LNCaP clone FGC (cell line): ENCODE results near the gene SMAD6.

ENCODE experiments used
- DNase-seq: peaks from one replicate; pipeline ENCODE4 v3.0.0-alpha.2; 2011; ENCODE audit warnings: low read depth
- H3K4me3 ChIP-seq: 2 replicates; pipeline ENCODE4 v1.5.1; 2011; ENCODE audit warnings: mild to moderate bottlenecking, low read depth, low read length, control low read depth
- CTCF ChIP-seq: IDR thresholded peaks from 2 replicates; pipeline ENCODE4 v1.5.1; 2012; ENCODE audit warnings: mild to moderate bottlenecking; ENCODE audit not compliant: control insufficient read depth, insufficient read depth; ENCODE audit errors: extremely low read depth

SMAD6 gene

GRCh38 chr15:66800584-66801235 lies 98.7 kb downstream of the SMAD6 start:
- H3K4me3 ChIP-seq, result no peak overlapping the region
- no peak for TF ChIP-seq CTCF
- DNase-seq, result no peak

- DNase-seq, result no peak
- no peak overlapping the region for H3K4me3 ChIP-seq
- TF ChIP-seq CTCF, result no peak
Measured at GRCh38 chr15:66801266-66801665, 99.2 kb downstream of the SMAD6 start.

- TF ChIP-seq CTCF, result no peak
- DNase-seq, result no peak
- no peak overlapping the region for H3K4me3 ChIP-seq
Measured at GRCh38 chr15:66802025-66803001, 100.3 kb downstream of the SMAD6 start.

- peak; percentile 45 for DNase-seq
- TF ChIP-seq CTCF, result no peak
- no peak overlapping the region for H3K4me3 ChIP-seq
Measured at GRCh38 chr15:66803182-66803729, 101.2 kb downstream of the SMAD6 start.

GRCh38 chr15:66803749-66804148 lies 101.7 kb downstream of the SMAD6 start:
- DNase-seq, result no peak
- H3K4me3 ChIP-seq, result no peak overlapping the region
- no peak for TF ChIP-seq CTCF

GRCh38 chr15:66805202-66805885 lies 103.3 kb downstream of the SMAD6 start:
- no peak for DNase-seq
- no peak overlapping the region for H3K4me3 ChIP-seq
- no peak for TF ChIP-seq CTCF
